Tibial artery (tissue), 4 donors: ENCODE measurements around the gene SRGAP1.

ENCODE experiments used
- DNase-seq, 2 donors: peaks; one replicate each; pipeline ENCODE4 v3.0.0-alpha.2; 2019
- H3K27ac ChIP-seq, 2 donors: fragments of 200-600 bp; sonication (generic) in 1 of 2; 1 replicate in 1 of 2; 2 replicates in 1 of 2; pipeline ENCODE4 v1.5.1; 2018 to 2019; ENCODE audit warnings: mild to moderate bottlenecking in 1 of 2
- H3K27me3 ChIP-seq, 2 donors: fragments of 200-600 bp; sonication (generic) in 1 of 2; one replicate each; pipeline versions ENCODE4 v1.5.1 to v1.6.0; 2016 to 2019
- H3K36me3 ChIP-seq, 3 donors: fragments of 200-600 bp; sonication (generic) in 2 of 3; one replicate each; pipeline ENCODE4 v1.5.1; 2016 to 2019; ENCODE audit warnings: mild to moderate bottlenecking in 2 of 3
- H3K4me1 ChIP-seq, 4 donors: fragments of 200-600 bp; sonication (generic) in 2 of 4; 1 replicate in 3 of 4; 2 replicates in 1 of 4; pipeline ENCODE4 v1.5.1; 2016 to 2019
- H3K4me3 ChIP-seq, 2 donors: fragments of 200-600 bp; sonication (generic) in 1 of 2; 1 replicate in 1 of 2; 2 replicates in 1 of 2; pipeline ENCODE4 v1.5.1; 2018 to 2019; ENCODE audit warnings: mild to moderate bottlenecking in 2 of 2
- H3K9me3 ChIP-seq, 3 donors: fragments of 200-600 bp; sonication (generic) in 1 of 3; one replicate each; pipeline ENCODE4 v1.5.1; 2016 to 2019
- intact Hi-C: fragments of 100-400 bp; cut with DNase I; formaldehyde crosslinking; loops from one replicate; pipeline ENCODE4 v1.15.0; 2023; ENCODE audit warnings: low total_unique reads
- TF ChIP-seq, protein P1 (sequence below), 2 experiments: fragments of 200-600 bp in 1 of 2; fragments of 450-650 bp in 1 of 2; IDR thresholded peaks; one replicate each; pipeline ENCODE4 v1.5.1; 2017 to 2019; ENCODE audit warnings: antibody characterized with exemption in 2 of 2, mild to moderate bottlenecking in 1 of 2, moderate library complexity in 1 of 2

SRGAP1 gene

DNA sequence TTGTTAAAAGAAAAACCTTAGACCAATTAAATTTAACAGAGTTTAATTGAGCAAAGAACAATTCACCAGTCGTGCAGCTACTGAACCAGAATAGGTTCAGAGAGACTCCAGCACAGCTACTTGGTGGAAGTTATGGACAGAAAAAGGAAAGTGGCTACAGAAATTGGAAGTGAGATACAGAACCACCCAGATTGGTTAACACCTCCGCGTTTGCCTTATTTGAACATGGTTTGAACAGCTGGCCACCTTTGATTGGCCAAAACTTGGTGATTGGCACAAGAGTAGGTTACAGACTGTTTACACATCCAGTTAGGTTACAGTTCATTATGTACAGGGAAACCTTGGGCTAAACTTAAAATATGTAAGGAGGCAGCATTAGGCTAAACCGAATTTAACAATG lies 54.9 kb downstream of the SRGAP1 start:
- intact Hi-C loops = no loop called here
- DNase-seq = no peak
- H3K9me3 ChIP-seq = no peaks in the 10 kb centered on the region
- TF ChIP-seq, protein P1, sequence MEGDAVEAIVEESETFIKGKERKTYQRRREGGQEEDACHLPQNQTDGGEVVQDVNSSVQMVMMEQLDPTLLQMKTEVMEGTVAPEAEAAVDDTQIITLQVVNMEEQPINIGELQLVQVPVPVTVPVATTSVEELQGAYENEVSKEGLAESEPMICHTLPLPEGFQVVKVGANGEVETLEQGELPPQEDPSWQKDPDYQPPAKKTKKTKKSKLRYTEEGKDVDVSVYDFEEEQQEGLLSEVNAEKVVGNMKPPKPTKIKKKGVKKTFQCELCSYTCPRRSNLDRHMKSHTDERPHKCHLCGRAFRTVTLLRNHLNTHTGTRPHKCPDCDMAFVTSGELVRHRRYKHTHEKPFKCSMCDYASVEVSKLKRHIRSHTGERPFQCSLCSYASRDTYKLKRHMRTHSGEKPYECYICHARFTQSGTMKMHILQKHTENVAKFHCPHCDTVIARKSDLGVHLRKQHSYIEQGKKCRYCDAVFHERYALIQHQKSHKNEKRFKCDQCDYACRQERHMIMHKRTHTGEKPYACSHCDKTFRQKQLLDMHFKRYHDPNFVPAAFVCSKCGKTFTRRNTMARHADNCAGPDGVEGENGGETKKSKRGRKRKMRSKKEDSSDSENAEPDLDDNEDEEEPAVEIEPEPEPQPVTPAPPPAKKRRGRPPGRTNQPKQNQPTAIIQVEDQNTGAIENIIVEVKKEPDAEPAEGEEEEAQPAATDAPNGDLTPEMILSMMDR (IDR thresholded peaks at IDR 0.05) = no peak
- peaks cover 0 to 5% (median 1%) of the 10 kb centered on the region in 4 donors for H3K4me1 ChIP-seq
- no peak overlapping the region for H3K4me3 ChIP-seq
- no peaks in the 10 kb centered on the region for H3K36me3 ChIP-seq
- no peak overlapping the region for H3K27ac ChIP-seq
- no peaks in the 10 kb centered on the region for H3K27me3 ChIP-seq

DNA sequence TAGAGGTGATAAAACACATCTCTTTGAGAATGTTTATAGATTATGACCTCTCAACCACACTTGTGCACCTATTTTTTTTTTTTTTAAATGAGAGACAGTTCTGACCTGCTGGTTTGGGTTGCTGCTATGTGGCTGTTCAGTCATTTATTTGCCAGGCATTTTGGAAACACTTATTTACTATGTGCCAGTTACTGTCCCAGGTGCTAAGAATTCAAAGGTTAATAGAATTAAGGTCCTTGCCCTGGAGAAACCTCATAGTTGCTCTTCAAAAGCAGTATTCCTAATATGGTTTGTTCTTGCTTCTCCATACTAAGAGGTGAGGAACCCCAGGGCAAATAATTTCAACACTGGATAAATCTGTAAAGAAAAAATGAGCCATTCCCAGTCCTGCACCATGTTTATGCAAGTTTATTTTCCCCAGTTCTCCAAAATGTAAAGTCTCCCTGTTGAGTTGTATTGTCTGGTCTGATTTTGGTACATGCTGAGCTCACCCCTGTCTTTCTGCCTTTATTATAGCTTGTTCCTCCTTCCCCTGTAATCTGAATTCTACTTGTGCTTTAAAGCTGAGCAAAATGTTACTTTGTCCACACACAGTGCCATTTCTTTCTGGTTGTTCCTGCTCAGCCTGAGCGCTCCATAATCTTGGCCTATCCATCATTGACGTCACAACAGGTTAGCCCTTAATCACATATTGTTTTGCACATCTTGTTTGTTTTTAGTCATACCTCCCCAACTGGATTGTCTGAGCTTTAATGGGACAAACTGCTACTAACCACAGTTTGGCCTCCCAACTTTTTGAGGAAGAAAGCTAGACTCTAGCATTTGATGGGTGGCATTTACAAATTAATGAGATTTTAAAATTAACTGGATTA lies 56.7 kb downstream of the SRGAP1 start:
- TF ChIP-seq, protein P1 (IDR thresholded peaks at IDR 0.05) = no peak
- H3K4me3 ChIP-seq = no peak overlapping the region
- H3K27me3 ChIP-seq = no peaks in the 10 kb centered on the region
- H3K27ac ChIP-seq = no peak overlapping the region
- H3K9me3 ChIP-seq = peaks cover 0 to 4% (median 0%) of the 10 kb centered on the region in 3 donors
- no peak for DNase-seq
- intact Hi-C loops = no loop called here
- H3K36me3 ChIP-seq = no peaks in the 10 kb centered on the region
- H3K4me1 ChIP-seq = peaks cover 0 to 5% (median 1%) of the 10 kb centered on the region in 4 donors

- Histone ChIP-seq H3K4me1 (peaks cover 0 to 3% (median 0%) of the 10 kb centered on the region in 4 donors), H3K27me3 (no peaks in the 10 kb centered on the region), H3K36me3 (no peaks in the 10 kb centered on the region), H3K27ac (no peak overlapping the region), H3K4me3 (no peak overlapping the region), H3K9me3 (peaks cover 0 to 7% (median 0%) of the 10 kb centered on the region in 3 donors)
- TF ChIP-seq, protein P1 (IDR thresholded peaks at IDR 0.05) = no peak
- intact Hi-C loops = no loop called here
- DNase-seq = no peak
These were observed 60.2 kb downstream of the SRGAP1 start for GRCh38 chr12:63904653-63905052.

DNA sequence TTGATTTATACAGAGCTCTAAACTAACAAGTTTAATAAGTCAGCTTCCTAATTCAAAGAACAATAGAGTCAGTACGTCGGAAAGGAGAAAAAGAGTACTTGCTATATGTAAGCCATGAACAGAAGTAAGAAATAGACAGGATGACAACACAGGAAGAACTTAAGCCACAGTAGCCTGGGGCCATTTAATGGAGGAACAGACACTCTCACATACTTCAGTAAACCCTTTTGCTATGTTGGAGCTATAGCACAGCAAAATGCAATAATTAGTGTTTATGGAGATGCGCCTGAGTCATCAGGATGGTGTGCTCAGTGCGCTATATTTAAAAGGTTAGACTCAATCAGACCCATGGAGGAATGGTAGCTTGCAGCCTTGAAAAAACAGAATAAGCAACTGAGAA lies 61.0 kb downstream of the SRGAP1 start:
- no peaks in the 10 kb centered on the region for H3K27me3 ChIP-seq
- no peak overlapping the region for H3K27ac ChIP-seq
- intact Hi-C loops = no loop called here
- H3K36me3 ChIP-seq = no peaks in the 10 kb centered on the region
- H3K4me1 ChIP-seq = peaks cover 0 to 3% (median 0%) of the 10 kb centered on the region in 4 donors
- no peak overlapping the region for H3K4me3 ChIP-seq
- DNase-seq = no peak
- peaks cover 0 to 7% (median 0%) of the 10 kb centered on the region in 3 donors for H3K9me3 ChIP-seq
- TF ChIP-seq, protein P1 (IDR thresholded peaks at IDR 0.05) = no peak

- peaks cover 0 to 5% (median 1%) of the 10 kb centered on the region in 4 donors for H3K4me1 ChIP-seq
- intact Hi-C loops = no loop called here
- H3K27me3 ChIP-seq = no peaks in the 10 kb centered on the region
- H3K9me3 ChIP-seq = peaks cover 0 to 7% (median 0%) of the 10 kb centered on the region in 3 donors
- TF ChIP-seq, protein P1 (IDR thresholded peaks at IDR 0.05) = no peak
- no peak for DNase-seq
- no peaks in the 10 kb centered on the region for H3K36me3 ChIP-seq
- no peak overlapping the region for H3K27ac ChIP-seq
- no peak overlapping the region for H3K4me3 ChIP-seq
These were observed 62.4 kb downstream of the SRGAP1 start for GRCh38 chr12:63906876-63907275.
